HG03460 (cell line): ENCODE measurements around the gene SMC6.

ENCODE experiments used
- ATAC-seq: cut with Tn5 transposase; IDR thresholded peaks from one replicate; pipeline ENCODE4 v1.9.1; 2021; ENCODE audit not compliant: unreplicated experiment

SMC6 gene

GRCh38 chr2:17719562-17720371, 33.8 kb downstream of the SMC6 start:
- peak; percentile 74 for ATAC-seq

DNA sequence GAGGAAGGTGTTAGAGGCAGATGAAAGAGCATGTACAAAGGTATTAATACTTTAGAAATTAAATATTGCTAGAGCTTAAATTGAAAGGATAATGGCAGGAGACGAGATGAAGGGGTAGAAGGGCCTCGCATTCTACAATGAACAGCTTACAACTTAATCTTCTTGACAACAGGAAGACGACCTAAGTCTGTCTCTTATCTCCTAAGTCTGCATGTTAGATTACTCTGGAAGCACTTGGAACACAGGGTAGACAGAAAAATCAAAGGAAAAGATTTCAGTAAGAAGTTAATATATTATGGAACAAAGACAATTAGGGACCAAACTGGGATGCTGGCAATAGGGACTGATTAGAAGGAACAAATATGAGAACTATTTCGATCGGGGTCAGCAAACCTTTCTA, 34.9 kb downstream of the SMC6 start:
- no peak for ATAC-seq

GRCh38 chr2:17717666-17718065, 35.9 kb downstream of the SMC6 start:
- ATAC-seq = no peak

DNA sequence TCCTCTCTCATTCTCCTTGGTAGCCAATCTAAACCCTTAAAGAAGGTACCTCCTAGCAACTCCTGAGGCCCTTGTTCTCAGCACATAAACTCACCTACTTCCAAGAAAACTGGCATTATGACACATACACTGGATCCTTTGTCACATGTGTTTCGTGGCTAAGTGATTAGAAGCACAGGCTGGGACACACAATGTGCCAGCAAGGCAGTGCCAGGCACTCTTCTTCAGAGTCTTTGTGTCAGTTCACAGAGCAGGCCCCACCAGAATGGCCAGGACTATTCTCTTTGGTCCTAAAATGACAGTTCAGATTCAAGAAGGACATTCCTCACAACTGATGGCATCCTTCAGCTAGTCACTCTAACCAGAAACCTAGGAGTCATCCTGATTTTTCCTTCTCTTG, 40.3 kb downstream of the SMC6 start:
- ATAC-seq = no peak

DNA sequence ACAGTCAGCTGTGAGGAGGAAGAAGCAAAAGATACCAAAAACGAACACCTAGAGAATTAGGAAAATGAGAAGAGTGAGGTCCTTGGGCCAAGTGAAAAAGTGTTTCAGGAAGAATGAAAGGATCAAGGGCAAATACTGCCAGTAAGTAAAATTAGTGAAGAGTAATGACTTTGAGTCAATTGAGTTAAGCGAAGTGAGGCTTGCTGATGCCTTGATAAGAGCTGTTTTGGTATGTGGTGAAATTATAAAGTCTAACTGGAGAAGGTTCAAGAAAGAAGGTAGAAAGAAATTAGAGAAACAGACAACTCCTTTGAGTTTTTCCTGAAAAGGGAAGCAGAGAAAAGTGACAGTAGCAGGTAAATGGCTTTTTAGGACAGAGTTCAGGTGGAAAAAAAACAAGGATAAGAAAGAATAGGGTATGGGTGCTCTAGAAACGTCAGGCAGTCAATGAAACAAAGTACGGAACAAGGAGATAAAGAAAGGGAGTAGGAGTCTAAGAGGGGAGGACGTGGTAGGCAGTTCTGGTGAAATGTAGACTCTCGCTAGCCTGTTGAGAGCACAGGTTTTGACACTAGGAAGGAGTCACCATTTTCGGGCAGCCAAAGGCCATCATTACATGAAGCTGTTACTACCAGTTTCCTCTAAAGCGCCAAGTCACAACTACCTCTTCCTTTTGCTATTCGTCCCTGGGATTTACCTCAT, 42.9 kb downstream of the SMC6 start:
- no peak for ATAC-seq

DNA sequence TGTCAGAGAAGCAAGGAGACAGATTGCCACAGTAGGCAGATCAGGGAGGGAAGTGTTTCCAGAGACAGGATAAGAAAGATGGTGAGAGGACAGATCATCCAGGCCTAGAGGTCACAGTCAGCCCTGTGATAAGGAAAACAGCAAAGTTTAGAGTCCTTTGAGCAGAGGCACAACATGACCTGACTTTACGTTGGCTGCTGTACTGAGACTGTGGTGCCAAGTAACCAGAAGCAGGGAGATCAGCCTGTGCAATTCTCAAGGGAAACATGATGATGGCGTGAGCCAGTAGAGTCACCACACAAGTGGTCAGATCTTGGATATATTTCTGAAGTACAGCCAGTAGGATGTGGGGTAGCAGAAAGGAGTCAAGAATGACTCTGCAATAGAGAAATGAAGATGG, 43.7 kb downstream of the SMC6 start:
- ATAC-seq = no peak

- no peak for ATAC-seq
Measured at GRCh38 chr2:17708501-17708900, 45.1 kb downstream of the SMC6 start.

DNA sequence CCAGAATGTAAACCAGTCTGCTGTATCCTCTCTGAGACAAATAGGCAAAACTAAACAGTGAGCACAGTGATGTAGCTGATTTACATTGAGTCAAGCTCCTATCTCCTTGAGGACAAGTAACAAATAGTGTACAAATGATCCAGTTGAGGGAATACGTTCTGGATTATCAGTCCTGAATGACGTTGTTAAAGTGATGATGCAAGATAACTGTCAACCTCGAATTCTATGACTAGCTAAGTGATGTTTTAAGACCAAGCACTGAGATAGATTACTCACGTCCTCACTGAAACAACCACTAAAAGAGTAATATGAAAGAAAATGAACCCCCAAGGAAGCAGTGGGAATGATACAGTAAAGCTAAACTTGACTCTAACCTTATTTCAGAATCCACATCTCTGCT, 46.8 kb downstream of the SMC6 start:
- no peak for ATAC-seq

DNA sequence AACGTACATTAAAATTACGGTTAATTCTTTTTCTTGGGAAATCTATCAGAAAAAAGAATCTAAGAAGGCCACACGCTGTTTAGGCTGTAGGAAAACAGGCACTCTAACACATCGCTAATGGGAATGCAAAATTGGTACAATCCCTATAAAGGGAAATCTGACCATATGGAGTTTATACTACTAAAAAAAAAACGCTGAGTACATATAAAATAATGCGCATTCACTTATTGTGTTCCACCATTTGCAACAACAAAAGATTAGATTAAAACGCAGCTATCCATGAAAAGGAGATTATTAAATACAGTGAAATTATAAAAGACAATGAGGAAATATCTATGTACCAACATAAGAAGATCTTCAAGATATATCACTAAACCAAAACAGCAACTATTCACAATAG, 62.8 kb downstream of the SMC6 start:
- ATAC-seq = no peak

- no peak for ATAC-seq
Measured at GRCh38 chr2:17689010-17689409, 64.6 kb downstream of the SMC6 start.

DNA sequence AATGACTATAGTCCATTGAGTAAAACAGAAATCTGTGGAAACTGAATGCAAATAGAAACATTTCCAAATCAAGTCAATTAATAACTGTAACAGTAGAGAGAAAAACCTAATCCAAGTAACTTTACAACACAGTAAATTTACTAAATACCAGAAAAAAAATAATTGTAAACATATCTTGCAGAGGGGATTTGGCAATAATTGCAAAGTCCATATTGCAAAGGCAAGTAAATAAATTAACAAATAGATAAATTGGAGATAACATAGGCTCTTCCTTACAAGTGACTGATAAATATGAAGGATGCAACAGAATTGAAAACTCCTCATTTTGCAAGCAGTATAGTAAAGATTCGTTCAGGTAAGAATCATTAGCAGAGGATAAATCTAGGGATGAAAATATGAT, 65.0 kb downstream of the SMC6 start:
- ATAC-seq = no peak

GRCh38 chr2:17683981-17684380, 69.6 kb downstream of the SMC6 start:
- ATAC-seq = no peak

- ATAC-seq = no peak
Measured at GRCh38 chr2:17682098-17682857, 71.3 kb downstream of the SMC6 start.

- no peak for ATAC-seq
Measured at GRCh38 chr2:17680119-17680518, 73.5 kb downstream of the SMC6 start.

DNA sequence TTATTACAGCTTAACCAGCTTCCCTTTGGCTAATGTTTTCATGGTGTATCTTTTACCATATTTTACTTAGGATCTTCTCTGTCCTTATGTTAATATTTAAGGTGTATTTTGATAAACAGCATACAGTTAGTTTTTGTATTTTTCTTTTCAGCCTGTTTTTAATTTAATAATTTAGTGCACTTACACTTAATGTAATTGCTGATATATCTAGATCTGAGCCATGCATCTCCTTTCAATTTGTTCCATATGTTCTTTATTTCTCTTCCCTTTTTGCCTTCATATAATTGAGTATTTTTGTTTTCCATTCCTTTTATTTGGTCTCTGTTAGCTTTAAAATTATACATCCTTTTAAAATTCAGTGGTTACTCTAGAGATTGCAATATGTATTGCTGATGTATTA, 78.8 kb downstream of the SMC6 start:
- no peak for ATAC-seq

DNA sequence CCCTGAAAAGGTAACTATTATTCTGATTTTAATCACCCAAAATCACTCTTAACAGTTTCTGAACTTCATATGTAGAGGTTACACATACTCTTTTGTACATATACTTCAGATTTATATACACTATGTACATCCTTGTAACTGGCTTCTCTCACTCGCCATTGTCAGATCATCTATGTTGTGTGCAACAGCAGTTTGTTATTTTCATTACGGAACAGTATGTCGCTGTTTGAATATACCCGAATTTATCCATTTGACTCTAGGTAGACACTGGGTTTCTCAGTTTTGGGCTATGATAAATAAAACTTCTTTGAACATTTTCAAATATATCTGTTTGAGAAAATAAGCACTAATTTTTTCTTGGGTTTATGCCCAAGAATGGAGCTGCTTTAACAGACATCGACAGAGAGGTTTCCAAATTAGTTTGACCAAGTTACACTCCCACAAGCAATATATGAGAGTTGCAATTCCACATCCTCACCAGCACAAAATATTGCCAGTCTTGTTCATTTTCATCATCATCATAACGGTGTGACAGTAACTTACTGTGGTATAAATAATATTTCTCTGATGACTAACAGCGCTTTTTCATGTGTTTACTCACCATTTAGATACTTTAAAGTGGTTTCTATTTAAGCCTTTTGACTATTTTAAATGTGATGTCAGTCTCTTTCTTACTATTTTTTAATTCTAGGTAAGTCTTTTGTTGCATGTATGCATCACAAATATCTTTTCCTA, 80.9 kb downstream of the SMC6 start:
- ATAC-seq = no peak

DNA sequence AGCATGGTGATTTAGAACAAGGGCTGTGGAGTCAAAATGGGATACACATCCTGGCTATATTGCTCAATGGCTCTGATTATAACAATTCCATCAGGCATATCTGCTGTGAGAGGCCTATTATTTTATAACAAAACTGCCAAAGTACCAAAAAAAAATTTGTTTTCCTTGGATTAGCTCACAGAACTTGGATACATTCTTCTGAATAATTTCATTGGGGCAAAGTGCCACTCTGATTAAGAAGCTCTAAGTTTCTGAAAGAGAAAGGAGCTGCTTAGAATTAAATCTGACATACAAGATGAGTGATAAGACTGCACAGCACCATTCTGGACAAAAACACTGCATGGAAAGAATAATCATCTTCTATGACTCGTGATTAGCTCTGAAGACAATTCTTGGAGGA, 85.7 kb downstream of the SMC6 start:
- no peak for ATAC-seq

DNA sequence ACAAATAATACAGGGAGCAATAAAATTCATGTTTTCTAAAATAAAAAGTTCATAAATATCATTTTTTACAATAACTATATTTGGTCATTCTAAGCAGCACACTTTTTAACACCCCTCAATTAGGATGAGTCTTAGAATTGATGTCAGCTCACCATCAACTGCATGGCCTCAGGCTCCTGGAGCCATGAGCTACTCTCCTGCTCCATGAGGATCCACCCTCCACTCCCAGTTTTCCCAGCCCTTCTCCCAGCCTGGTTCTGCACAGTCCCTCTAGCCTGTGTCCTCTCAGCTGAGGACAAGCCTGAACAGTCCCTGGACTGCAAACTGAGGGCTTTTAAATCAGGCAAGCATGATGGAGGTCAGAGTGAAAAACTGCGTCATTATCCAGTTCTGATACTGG, 89.1 kb downstream of the SMC6 start:
- ATAC-seq = no peak

- ATAC-seq = no peak
Measured at GRCh38 chr2:17662723-17663122, 90.9 kb downstream of the SMC6 start.

GRCh38 chr2:17661460-17661859, 92.2 kb downstream of the SMC6 start:
- ATAC-seq = no peak

GRCh38 chr2:17660219-17660618, 93.4 kb downstream of the SMC6 start:
- no peak for ATAC-seq
